ENCODE data around the gene SLC25A6.

DNA sequence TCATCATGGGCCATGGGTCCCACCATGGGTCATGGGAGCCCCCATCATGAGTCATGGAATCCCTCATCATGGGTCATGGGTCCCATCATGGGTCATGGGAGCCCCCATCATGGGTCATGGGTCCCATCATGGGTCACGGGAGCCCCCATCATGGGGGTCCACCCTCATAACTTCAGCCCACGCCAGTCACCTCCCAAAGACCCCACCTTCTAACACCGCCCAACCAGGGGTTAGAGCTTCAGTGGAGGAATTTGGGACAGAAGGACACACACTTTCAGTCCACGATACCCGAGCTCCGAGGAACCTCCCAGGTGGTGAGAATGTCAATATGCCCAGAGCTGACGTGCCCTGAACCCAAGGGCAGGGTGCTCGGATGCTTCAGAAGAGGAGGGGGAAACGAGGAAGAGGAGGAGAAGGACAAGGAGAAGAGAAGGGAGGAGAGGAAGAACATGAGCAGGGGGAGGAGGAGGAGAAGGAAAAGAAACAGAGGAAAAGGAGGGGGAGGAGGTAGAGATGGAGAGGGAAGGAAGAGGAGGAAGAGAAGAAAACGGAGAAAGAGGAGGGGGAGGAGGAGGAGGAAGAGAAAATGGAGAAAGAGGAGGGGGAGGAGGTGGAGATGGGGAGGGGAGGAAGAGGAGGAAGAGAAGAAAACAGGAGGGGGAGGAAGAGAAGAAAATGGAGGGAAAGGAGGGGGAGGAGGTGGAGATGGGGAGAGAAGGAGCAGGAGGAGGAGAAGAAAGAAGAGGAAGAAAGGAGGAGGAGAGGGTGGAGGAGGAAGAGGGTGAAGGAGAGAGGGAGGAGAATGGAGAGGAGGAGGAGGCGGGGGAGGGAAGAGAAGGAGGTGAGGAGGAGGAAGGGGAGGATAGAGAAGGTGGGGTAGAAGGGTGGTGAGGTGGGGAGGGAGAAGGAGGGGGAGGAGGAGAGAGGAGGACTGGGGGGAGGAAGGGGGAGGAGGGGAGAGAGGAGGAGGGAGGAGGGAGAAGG, 37.6 kb downstream of the SLC25A6 start:
- TF ChIP-seq POLR2A (IDR thresholded peaks at IDR 0.05; ENCODE audit: insufficient read depth in 1 of 2, low read depth in 2 of 2, low read length in 2 of 2) = no peak
- TF ChIP-seq KDM1A (CRISPR knock-in tag; IDR thresholded peaks at IDR 0.05) = no peak
